ENCODE results near the gene TRIM42.

GRCh38 chr3:140731440-140732119 lies 53.7 kb downstream of the TRIM42 start:
- TF ChIP-seq CTCF (IDR thresholded peaks at IDR 0.05) (no peak), POLR2A (IDR thresholded peaks at IDR 0.05) (no peak)

Data from heart left ventricle (tissue), 13 donors.